ENCODE results near the gene MFSD1. TPM values are rescaled to one million over a fixed set of nuclear protein-coding genes. Genes with fewer than 3 reads are reported as not detected.

MFSD1 gene
- polyA plus RNA-seq, 1 of the 3 experiments (the other 2 are of a cell fraction) = 44.9 TPM

DNA sequence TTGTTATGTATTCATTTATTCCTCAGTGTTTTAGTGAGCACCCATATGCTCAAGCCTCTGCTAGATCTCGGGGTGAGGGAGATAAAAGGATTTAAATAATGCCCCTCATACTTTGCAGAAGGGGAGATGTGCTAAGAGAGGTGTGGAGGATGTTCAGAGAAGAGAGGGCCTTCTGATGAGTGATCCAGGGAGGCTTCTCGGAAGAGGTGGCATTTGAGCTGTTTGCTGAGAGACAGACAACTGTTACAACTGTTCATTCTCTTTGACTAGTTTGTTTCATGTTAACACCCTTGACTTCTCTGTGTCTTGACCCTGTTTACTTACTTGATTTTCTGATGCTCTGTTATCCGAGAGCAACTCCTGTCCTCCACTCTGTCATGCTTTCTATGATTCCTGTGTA, 34.5 kb downstream of the MFSD1 start (continued):
- TF ChIP-seq, protein P1, sequence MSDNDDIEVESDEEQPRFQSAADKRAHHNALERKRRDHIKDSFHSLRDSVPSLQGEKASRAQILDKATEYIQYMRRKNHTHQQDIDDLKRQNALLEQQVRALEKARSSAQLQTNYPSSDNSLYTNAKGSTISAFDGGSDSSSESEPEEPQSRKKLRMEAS (IDR thresholded peaks at IDR 0.05; ENCODE audit: low read depth) = no peak
- TF ChIP-seq CHD2 (IDR thresholded peaks at IDR 0.05; ENCODE audit: low read length, partially characterized antibody) (no peak), SMC3 (IDR thresholded peaks at IDR 0.05; ENCODE audit: low read depth, low read length) (no peak), SIN3A (IDR thresholded peaks at IDR 0.05; ENCODE audit: borderline replicate concordance, low read depth, low read length) (no peak), TCF12 (IDR thresholded peaks at IDR 0.05) (no peak), NFIC (IDR thresholded peaks at IDR 0.05; ENCODE audit: borderline replicate concordance) (no peak)
- TF ChIP-seq, protein P2, sequence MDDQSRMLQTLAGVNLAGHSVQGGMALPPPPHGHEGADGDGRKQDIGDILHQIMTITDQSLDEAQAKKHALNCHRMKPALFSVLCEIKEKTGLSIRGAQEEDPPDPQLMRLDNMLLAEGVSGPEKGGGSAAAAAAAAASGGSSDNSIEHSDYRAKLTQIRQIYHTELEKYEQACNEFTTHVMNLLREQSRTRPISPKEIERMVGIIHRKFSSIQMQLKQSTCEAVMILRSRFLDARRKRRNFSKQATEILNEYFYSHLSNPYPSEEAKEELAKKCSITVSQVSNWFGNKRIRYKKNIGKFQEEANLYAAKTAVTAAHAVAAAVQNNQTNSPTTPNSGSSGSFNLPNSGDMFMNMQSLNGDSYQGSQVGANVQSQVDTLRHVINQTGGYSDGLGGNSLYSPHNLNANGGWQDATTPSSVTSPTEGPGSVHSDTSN (IDR thresholded peaks at IDR 0.05) = no peak
- TF ChIP-seq, protein P3, sequence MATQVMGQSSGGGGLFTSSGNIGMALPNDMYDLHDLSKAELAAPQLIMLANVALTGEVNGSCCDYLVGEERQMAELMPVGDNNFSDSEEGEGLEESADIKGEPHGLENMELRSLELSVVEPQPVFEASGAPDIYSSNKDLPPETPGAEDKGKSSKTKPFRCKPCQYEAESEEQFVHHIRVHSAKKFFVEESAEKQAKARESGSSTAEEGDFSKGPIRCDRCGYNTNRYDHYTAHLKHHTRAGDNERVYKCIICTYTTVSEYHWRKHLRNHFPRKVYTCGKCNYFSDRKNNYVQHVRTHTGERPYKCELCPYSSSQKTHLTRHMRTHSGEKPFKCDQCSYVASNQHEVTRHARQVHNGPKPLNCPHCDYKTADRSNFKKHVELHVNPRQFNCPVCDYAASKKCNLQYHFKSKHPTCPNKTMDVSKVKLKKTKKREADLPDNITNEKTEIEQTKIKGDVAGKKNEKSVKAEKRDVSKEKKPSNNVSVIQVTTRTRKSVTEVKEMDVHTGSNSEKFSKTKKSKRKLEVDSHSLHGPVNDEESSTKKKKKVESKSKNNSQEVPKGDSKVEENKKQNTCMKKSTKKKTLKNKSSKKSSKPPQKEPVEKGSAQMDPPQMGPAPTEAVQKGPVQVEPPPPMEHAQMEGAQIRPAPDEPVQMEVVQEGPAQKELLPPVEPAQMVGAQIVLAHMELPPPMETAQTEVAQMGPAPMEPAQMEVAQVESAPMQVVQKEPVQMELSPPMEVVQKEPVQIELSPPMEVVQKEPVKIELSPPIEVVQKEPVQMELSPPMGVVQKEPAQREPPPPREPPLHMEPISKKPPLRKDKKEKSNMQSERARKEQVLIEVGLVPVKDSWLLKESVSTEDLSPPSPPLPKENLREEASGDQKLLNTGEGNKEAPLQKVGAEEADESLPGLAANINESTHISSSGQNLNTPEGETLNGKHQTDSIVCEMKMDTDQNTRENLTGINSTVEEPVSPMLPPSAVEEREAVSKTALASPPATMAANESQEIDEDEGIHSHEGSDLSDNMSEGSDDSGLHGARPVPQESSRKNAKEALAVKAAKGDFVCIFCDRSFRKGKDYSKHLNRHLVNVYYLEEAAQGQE (IDR thresholded peaks at IDR 0.05; ENCODE audit: low read depth, low read length) = no peak

DNA sequence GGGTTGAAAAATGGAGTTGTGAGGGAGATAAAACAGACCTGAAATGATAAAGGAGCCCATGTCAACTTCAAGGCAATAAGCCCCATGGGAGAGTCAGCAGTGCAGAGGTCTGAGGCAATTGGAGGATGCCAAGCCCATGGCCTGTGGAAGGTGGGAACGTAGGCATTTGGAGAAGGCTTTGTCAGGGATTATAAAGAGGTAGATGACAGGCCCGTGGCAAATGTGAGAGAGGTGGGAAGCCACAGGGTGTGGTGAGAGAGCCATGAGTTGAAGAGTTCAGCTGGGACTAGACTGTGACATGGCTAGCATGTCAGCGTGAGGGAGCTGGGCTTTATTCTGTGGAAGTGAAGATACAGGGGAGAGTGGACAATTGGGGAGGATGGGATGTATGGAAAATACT, 35.4 kb downstream of the MFSD1 start:
- DNase-seq = no peak
- no peaks in the 10 kb centered on the region for H3K36me3 ChIP-seq (replicated peaks in 1 of 2; ENCODE audit: control insufficient read depth in 1 of 2, insufficient read depth in 2 of 2, low read length in 1 of 2)
- ChIA-PET POLR2A (no interaction called here), CTCF (interaction anchor here (0.6 to 15.3 kb wide), 4 partner anchors 9 to 424 kb away, joined by 3 to 322 read pairs (median 12); no protein-coding TSS in a partner anchor)
- H3K4me2 ChIP-seq = no peak overlapping the region
- H4K20me1 ChIP-seq (ENCODE audit: insufficient read depth) = no peaks in the 10 kb centered on the region
- no peaks in the 10 kb centered on the region for H3K9me3 ChIP-seq
- H3K9me2 ChIP-seq = no peaks in the 10 kb centered on the region
- H3K4me1 ChIP-seq (ENCODE audit: control insufficient read depth in 1 of 2, insufficient read depth in 2 of 2, low read depth in 1 of 2, low read length in 1 of 2) = no peaks in the 10 kb centered on the region
- no peak overlapping the region for H3K27ac ChIP-seq (ENCODE audit: low read depth in 2 of 2, low read length in 1 of 2)
- H2AFZ ChIP-seq (ENCODE audit: low read depth) = no peak overlapping the region
- H3K4me3 ChIP-seq (ENCODE audit: low read depth in 2 of 2, low read length in 1 of 2) = no peak overlapping the region
- H3K27me3 ChIP-seq (ENCODE audit: insufficient read depth) = no peaks in the 10 kb centered on the region
- no peaks in the 10 kb centered on the region for H3K79me2 ChIP-seq (ENCODE audit: insufficient read depth)
- H3F3A ChIP-seq (replicated peaks; ENCODE audit: insufficient read depth) = no peaks in the 10 kb centered on the region
- WGBS (ENCODE audit: low lambda C conversion rate) = 50% methylated on average over 3 of the region's 3 CpGs
- H3K9ac ChIP-seq = no peak overlapping the region
- TF ChIP-seq RXRA (IDR thresholded peaks at IDR 0.05; ENCODE audit: borderline replicate concordance, low read depth) = no peak
- no peak for TF ChIP-seq POLR2AphosphoS5 (IDR thresholded peaks at IDR 0.05; ENCODE audit: low read depth, low read length)
- TF ChIP-seq, protein P4, sequence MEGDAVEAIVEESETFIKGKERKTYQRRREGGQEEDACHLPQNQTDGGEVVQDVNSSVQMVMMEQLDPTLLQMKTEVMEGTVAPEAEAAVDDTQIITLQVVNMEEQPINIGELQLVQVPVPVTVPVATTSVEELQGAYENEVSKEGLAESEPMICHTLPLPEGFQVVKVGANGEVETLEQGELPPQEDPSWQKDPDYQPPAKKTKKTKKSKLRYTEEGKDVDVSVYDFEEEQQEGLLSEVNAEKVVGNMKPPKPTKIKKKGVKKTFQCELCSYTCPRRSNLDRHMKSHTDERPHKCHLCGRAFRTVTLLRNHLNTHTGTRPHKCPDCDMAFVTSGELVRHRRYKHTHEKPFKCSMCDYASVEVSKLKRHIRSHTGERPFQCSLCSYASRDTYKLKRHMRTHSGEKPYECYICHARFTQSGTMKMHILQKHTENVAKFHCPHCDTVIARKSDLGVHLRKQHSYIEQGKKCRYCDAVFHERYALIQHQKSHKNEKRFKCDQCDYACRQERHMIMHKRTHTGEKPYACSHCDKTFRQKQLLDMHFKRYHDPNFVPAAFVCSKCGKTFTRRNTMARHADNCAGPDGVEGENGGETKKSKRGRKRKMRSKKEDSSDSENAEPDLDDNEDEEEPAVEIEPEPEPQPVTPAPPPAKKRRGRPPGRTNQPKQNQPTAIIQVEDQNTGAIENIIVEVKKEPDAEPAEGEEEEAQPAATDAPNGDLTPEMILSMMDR (IDR thresholded peaks at IDR 0.05) = no peak

Measured in SK-N-SH (cell line).